ENCODE data around the gene PDXDC1.
"Not testable (repeated sequence)": the region's sequence is repeated elsewhere in the genome, so short reads cannot be mapped to it uniquely, and the experiment has no call there.

PDXDC1 gene

GRCh38 chr16:14988092-14988491, 13.3 kb downstream of the PDXDC1 start:
- DNase-seq (ENCODE audit: low read depth in 1 of 2, low spot score in 1 of 2); H3K4me3 ChIP-seq (replicated peaks; ENCODE audit: insufficient read depth, low read length); H3K27me3 ChIP-seq (ENCODE audit: insufficient read depth, poor library complexity, severe bottlenecking); H3K27ac ChIP-seq (replicated peaks): not testable (repeated sequence)

DNA sequence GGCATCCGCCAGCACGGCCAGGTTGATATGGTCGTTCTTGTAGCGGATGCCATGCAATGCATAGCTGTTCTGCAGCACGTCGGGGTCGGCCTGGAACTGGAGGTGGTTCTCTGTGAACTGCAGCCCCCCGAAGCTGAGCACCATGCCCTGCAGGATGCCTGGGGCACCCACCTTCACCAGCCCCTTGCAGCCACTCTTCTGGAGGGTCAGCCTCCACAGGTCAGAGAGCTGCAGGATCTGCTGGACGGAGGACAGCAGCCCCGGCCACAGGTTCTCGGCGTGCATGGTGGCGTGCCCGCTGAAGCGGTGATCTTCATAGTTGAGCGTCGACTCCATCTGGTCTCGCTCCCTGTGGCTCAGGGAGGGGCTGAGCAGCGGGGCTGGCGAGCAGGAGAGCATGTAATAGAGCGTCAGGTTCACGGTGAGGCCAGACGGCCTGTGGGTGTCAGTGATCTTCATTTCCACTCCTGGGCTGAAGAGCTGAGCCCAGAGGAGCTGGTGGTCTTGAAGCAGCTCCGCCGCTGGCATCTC, 13.9 kb downstream of the PDXDC1 start:
- not testable (repeated sequence) for H3K4me3 ChIP-seq (replicated peaks; ENCODE audit: insufficient read depth, low read length); DNase-seq (ENCODE audit: low read depth in 1 of 2, low spot score in 1 of 2); H3K27me3 ChIP-seq (ENCODE audit: insufficient read depth, poor library complexity, severe bottlenecking); H3K27ac ChIP-seq (replicated peaks)

DNA sequence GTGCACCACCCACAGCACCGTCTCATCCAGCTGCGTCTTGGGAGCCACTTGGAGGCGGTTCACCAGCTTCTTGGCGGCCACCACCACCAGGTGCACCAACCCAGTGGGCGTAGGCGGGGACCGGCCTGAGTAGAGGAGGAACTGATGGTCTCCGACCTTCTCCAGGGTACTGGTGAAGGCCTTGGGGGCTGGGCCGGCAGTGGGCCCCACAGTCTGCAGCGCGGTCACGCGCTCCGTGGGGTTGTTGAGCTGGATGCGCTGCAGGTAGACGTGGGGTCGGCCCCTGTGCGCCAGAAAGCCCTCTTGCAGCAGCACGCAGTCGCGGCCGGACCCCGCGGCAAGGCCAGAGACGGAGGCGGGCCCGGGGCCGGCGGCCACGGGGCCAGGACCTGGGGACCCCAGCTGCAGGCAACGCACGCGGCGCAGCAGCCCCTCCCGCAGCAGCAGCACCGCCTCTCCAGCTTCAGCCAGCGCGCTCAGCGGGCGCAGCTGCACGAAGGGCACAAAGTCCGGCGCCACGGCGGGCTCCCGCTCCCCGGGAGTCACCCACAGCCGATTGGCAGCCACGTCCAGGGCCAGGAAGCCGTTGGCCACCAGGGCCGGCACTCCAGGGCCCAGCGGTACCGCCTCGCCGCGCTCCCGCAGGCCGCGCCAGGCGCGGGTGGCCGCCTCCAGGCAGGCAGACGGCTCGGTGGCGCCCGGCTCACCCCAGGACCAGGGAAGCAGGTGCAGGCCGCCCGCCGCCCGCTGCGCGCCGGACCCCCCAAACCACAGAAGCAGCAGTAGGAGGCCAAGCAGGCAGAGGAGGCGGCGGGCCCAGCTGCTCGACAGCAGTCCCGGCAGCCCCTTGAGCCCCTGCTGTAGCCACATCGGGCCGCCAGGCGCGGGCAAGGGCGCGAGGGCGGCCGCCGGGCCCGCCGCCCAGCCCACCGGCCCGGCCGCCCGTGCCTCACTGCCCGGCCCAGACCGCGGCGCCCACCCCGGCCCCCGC, 14.8 kb downstream of the PDXDC1 start:
- not testable (repeated sequence) for H3K27me3 ChIP-seq (ENCODE audit: insufficient read depth, poor library complexity, severe bottlenecking); DNase-seq (ENCODE audit: low read depth in 1 of 2, low spot score in 1 of 2); H3K27ac ChIP-seq (replicated peaks); H3K4me3 ChIP-seq (replicated peaks; ENCODE audit: insufficient read depth, low read length)

- not testable (repeated sequence) for DNase-seq (ENCODE audit: low read depth in 1 of 2, low spot score in 1 of 2); H3K27ac ChIP-seq (replicated peaks); H3K4me3 ChIP-seq (replicated peaks; ENCODE audit: insufficient read depth, low read length); H3K27me3 ChIP-seq (ENCODE audit: insufficient read depth, poor library complexity, severe bottlenecking)
Measured at GRCh38 chr16:14993277-14994151, 18.7 kb downstream of the PDXDC1 start.

GRCh38 chr16:14996702-14997101, 21.9 kb downstream of the PDXDC1 start:
- DNase-seq (ENCODE audit: low read depth in 1 of 2, low spot score in 1 of 2); H3K27me3 ChIP-seq (ENCODE audit: insufficient read depth, poor library complexity, severe bottlenecking); H3K27ac ChIP-seq (replicated peaks); H3K4me3 ChIP-seq (replicated peaks; ENCODE audit: insufficient read depth, low read length): not testable (repeated sequence)

DNA sequence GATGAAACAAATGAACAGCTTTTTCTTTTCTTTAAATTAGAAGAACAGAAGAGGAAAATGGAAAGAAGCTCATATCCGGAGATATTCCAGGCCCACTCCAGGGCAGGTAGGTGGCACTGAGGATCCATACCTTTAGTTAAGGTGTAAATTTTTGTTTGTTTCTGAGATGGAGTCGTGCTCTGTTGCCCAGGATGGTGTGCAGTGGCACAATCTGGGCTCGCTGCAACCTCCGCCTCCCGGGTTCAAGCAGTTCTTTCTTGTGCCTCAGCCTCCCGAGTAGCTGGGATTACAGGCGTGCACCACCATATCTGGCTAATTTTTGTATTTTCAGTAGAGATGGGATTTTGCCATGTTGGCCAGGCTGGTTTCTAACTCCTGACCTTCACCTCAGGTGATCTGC, 23.5 kb downstream of the PDXDC1 start:
- H3K27me3 ChIP-seq (ENCODE audit: insufficient read depth, poor library complexity, severe bottlenecking) = not testable (repeated sequence)

GRCh38 chr16:14999845-15000244, 25.0 kb downstream of the PDXDC1 start:
- not testable (repeated sequence) for H3K4me3 ChIP-seq (replicated peaks; ENCODE audit: insufficient read depth, low read length); DNase-seq (ENCODE audit: low read depth in 1 of 2, low spot score in 1 of 2); H3K27me3 ChIP-seq (ENCODE audit: insufficient read depth, poor library complexity, severe bottlenecking); H3K27ac ChIP-seq (replicated peaks)

More for the DNA sequence above, 23.5 kb downstream of the PDXDC1 start:
- DNase-seq (ENCODE audit: low read depth in 1 of 2, low spot score in 1 of 2); H3K27ac ChIP-seq (replicated peaks); H3K4me3 ChIP-seq (replicated peaks; ENCODE audit: insufficient read depth, low read length): not testable (repeated sequence)

- DNase-seq (ENCODE audit: low read depth in 1 of 2, low spot score in 1 of 2); H3K4me3 ChIP-seq (replicated peaks; ENCODE audit: insufficient read depth, low read length); H3K27me3 ChIP-seq (ENCODE audit: insufficient read depth, poor library complexity, severe bottlenecking); H3K27ac ChIP-seq (replicated peaks): not testable (repeated sequence)
Measured at GRCh38 chr16:15002448-15002847, 27.6 kb downstream of the PDXDC1 start.

DNA sequence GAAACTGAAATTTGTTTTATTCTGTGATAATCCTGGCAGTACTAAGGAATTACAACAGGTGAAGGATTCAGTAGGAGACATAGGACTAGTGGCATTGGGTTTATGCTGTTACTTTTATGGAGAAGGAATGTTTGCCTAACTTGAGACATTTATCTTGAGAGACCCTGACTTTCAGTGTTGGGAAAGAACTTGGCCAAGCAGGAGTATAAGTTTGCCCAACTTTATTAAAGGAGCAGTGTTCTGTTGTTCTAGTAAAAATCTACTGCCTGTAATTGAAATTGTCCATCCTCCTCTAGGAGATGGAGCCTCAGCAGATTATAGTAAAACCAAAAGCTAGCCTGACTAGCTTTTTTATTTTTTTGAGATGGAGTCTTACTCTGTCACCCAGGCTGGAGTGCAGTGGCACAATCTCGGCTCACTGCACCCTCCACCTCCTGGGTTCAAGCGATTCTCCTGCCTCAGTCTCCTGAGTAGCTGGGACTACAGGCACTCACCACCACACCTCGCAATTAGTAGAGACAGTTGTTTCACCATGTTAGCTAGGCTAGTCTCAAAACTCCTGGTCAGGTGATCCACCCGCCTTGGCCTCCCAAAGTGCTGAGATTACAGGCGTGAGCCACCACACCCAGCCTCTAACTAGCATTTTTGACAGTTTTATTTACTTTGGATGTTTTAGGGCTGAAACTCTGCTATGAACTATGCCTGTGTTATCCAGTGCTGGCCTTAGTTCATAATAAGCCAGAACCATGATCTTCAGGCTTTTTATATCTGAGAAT, 30.7 kb downstream of the PDXDC1 start:
- H3K27ac ChIP-seq (replicated peaks); H3K27me3 ChIP-seq (ENCODE audit: insufficient read depth, poor library complexity, severe bottlenecking); DNase-seq (ENCODE audit: low read depth in 1 of 2, low spot score in 1 of 2); H3K4me3 ChIP-seq (replicated peaks; ENCODE audit: insufficient read depth, low read length): not testable (repeated sequence)

DNA sequence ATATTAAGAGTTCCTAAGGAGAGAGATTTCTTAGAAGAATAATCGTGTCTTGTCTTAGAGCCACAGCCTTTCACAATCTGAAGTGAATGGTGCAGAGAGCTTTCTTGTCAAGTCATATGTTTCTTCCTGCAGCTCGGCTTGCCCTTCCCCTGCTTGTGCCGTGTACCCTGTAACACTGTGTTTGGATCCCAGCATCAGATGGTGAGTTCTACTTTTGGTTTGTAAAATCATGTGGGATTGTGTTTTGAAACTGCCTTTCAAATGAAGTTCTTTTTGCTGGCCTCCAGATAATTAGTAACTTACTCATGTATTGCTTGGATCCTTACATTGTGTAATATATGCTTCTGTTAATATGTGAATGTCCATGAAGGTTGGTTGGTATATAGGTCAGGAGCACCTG, 33.8 kb downstream of the PDXDC1 start:
- H3K4me3 ChIP-seq (replicated peaks; ENCODE audit: insufficient read depth, low read length); DNase-seq (ENCODE audit: low read depth in 1 of 2, low spot score in 1 of 2); H3K27me3 ChIP-seq (ENCODE audit: insufficient read depth, poor library complexity, severe bottlenecking); H3K27ac ChIP-seq (replicated peaks): not testable (repeated sequence)

DNA sequence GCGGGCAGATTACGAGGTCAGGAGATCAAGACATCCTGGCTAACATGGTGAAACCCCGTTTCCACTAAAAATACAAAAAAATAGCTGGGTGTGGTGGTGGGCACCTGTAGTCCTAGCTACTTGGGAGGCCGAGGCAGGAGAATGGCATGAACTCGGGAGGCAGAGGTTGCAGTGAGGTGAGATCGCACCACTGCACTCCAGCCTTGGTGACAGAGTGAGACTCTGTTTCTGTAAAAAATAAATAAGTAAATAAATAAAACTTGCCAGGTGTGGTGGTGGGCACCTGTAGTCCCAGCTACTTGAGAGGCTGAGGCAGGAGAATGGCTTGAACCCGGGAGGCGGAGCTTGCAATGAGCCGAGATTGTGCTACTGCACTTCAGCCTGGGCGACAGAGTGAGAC, 38.1 kb downstream of the PDXDC1 start:
- H3K27me3 ChIP-seq (ENCODE audit: insufficient read depth, poor library complexity, severe bottlenecking); H3K4me3 ChIP-seq (replicated peaks; ENCODE audit: insufficient read depth, low read length); DNase-seq (ENCODE audit: low read depth in 1 of 2, low spot score in 1 of 2); H3K27ac ChIP-seq (replicated peaks): not testable (repeated sequence)

DNA sequence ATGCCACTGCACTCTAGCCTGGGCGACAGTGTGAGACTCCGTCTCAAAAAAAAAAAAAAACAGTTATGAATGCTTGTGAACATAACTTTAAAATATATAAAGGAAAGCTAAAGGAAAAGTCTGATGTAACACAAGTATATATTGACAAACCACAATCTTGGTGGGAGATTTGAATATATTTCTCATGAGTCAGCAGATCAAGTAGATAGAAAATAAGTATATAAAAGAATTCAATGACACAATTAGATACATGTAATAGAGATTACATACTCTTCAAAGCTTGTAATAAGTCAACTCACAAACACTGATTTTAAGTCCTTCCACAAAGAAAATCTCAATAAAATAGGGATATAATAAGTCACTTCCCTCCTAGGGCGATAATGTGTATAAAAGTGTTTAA, 40.8 kb downstream of the PDXDC1 start:
- DNase-seq (ENCODE audit: low read depth in 1 of 2, low spot score in 1 of 2); H3K4me3 ChIP-seq (replicated peaks; ENCODE audit: insufficient read depth, low read length); H3K27ac ChIP-seq (replicated peaks); H3K27me3 ChIP-seq (ENCODE audit: insufficient read depth, poor library complexity, severe bottlenecking): not testable (repeated sequence)

DNA sequence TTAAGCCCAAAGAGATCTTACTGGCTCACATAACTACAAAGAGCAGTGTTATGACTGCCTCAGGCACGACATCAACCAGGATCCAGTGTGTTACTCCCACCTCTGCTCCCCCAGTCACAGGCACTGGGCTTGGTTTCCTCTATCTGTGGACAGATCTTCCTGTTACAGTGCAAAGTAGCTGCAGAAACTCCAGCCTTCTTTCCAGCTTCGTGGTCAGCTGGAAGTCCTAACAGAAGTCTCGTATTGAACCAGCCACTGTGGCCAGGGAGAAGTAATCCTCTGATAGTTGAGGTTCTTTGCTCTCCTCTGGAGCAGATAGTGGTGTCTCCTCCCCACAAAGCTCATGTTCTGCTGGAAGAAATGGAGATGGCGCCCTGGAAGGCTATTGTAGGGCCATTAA, 41.5 kb downstream of the PDXDC1 start:
- H3K27ac ChIP-seq (replicated peaks); H3K27me3 ChIP-seq (ENCODE audit: insufficient read depth, poor library complexity, severe bottlenecking); DNase-seq (ENCODE audit: low read depth in 1 of 2, low spot score in 1 of 2); H3K4me3 ChIP-seq (replicated peaks; ENCODE audit: insufficient read depth, low read length): not testable (repeated sequence)

All from HL-60 (cell line).